ENCODE data around the gene ELOA. TPM values are rescaled to one million over a fixed set of nuclear protein-coding genes. Genes with fewer than 3 reads are reported as not detected.
"Not testable (repeated sequence)": the region's sequence is repeated elsewhere in the genome, so short reads cannot be mapped to it uniquely, and the experiment has no call there.

Gene ELOA
- total RNA-seq, 1 donor from 2014 or later, result 22.9 TPM

GRCh38 chr1:23732363-23733224 lies 10.7 kb upstream of the ELOA start:
- no peak for DNase-seq (ENCODE audit: low read depth, low spot score)

DNA sequence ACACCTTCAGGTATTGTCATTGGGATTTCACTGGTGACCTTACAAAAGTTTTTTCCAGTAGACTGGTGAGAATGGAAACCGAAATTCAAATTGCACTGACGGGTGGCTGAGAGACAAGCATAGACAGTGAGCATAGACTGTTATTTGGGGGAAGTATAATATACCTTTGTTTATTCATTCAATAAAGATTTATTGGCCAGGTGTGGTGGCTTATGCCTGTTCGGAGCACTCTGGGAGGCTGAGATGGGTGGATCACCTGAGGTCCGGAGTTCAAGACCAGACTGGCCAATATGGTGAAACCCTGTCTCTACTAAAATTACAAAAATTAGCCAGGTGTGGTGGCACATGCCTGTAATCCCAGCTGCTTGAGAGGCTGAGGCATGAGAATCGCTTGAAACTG lies 10.0 kb upstream of the ELOA start:
- DNase-seq (ENCODE audit: low read depth, low spot score), result not testable (repeated sequence)

- DNase-seq (ENCODE audit: low read depth, low spot score), result no peak
Observed at GRCh38 chr1:23736437-23737134, 6.7 kb upstream of the ELOA start.

GRCh38 chr1:23741609-23742008 lies 1.7 kb upstream of the ELOA start:
- no peak for DNase-seq (ENCODE audit: low read depth, low spot score)

GRCh38 chr1:23742670-23743286 lies 493 bp upstream of the ELOA start:
- DNase-seq (ENCODE audit: low read depth, low spot score), result no peak

- DNase-seq (ENCODE audit: low read depth, low spot score), result no peak
Observed at GRCh38 chr1:23745515-23745914, 2.2 kb downstream of the ELOA start.

GRCh38 chr1:23748016-23748415 lies 4.7 kb downstream of the ELOA start:
- DNase-seq (ENCODE audit: low read depth, low spot score), result no peak

DNA sequence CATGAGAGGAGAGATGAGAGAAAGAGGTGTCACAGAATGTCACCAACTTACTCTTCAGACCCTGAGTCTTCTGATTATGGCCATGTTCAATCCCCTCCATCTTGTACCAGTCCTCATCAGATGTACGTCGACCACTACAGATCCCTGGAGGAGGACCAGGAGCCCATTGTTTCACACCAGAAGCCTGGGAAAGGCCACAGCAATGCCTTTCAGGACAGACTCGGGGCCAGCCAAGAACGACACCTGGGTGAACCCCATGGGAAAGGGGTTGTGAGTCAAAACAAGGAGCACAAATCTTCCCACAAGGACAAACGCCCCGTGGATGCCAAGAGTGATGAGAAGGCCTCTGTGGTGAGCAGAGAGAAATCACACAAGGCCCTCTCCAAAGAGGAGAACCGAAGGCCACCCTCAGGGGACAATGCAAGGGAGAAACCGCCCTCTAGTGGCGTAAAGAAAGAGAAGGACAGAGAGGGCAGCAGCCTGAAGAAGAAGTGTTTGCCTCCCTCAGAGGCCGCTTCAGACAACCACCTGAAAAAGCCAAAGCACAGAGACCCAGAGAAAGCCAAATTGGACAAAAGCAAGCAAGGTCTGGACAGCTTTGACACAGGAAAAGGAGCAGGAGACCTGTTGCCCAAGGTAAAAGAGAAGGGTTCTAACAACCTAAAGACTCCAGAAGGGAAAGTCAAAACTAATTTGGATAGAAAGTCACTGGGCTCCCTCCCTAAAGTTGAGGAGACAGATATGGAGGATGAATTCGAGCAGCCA lies 8.0 kb downstream of the ELOA start:
- DNase-seq (ENCODE audit: low read depth, low spot score), result no peak

- no peak for DNase-seq (ENCODE audit: low read depth, low spot score)
Observed at GRCh38 chr1:23751815-23752200, 8.5 kb downstream of the ELOA start.

- DNase-seq (ENCODE audit: low read depth, low spot score), result no peak
Observed at GRCh38 chr1:23752909-23753308, 9.6 kb downstream of the ELOA start.

DNA sequence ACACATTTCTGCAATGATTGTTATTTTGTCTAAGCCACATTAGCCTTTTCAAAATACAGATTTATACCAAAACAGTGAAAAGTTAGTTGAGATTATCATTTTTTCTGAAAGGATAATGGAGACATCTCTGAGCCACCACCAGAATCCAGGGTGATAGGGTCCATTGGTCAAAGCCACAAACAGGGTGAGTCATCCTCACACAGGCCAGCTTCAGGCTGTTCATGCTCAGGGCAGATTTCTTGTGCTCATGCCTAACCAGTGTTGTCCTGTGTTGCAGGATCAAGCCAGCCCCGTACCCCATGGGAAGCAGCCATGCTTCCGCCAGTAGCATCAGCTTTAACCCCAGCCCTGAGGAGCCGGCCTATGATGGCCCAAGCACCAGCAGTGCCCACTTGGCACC lies 13.4 kb downstream of the ELOA start:
- no peak for DNase-seq (ENCODE audit: low read depth, low spot score)

GRCh38 chr1:23757812-23758211 lies 14.5 kb downstream of the ELOA start:
- DNase-seq (ENCODE audit: low read depth, low spot score), result no peak

DNA sequence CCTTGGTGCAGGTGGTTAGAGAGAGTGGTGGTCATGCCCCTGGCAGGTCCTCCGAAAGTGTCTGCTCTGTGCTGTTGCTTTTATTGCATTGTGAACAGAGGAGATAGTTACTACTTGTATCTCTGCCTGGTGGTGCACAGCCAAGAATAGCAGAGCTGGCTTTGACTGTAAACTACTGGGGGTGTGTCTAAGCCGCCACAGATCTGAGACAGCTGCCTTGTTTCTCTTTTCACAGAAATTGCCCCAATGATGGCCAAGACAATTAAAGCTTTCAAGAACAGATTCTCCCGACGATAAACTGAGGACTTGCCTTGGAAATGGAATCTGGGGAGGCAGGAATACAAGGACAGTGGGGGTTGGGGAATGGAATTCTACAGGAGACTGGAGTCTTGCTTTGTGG lies 16.0 kb downstream of the ELOA start:
- no peak for DNase-seq (ENCODE audit: low read depth, low spot score)

DNA sequence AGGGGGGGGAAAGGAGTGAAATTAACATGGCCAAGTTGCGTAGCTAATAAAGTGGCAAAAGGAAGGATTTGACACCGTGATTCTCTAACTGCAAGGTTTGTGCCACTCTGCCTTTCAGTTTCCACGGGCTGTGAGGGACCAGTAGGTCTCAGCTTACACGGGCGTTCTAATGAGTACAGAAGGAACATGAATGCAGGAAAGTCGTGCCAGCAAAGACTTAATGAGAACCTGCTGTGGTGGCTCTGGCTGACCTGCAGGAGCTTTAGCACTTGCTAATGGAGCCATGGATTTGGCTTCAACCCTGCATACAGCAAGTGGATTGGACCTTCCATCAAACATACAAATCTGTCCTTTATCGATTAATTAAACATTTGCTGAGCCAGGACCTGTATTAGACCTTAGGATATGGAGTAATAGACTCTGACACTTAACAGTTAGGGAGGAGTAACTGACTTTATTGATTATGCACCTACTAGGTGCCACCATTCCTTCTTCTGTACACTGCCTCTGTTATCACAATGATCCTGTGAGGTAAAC lies 19.8 kb downstream of the ELOA start:
- no peak for DNase-seq (ENCODE audit: low read depth, low spot score)

DNA sequence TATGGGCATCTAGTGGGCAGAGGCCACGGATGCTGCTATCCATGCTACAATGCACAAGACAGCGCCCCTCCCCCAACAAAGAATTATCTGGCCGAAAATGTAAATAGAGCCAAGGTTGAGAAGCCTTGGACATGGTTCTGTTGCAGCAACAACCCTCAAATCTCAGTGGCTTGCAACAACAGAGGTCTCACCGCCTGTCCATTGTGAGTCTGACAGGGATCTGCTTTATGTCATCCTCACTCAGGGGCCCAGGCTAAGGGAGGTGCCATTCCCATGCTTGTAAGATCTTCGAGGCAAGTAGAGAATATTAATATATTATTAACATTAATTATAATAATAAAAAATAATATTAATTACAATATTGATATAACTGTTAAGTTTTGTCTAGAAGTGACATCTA lies 25.5 kb downstream of the ELOA start:
- DNase-seq (ENCODE audit: low read depth, low spot score), result no peak

GRCh38 chr1:23772049-23772853 lies 29.0 kb downstream of the ELOA start:
- no peak for DNase-seq (ENCODE audit: low read depth, low spot score)

- DNase-seq (ENCODE audit: low read depth, low spot score), result no peak
Observed at GRCh38 chr1:23772854-23773242, 29.6 kb downstream of the ELOA start.

DNA sequence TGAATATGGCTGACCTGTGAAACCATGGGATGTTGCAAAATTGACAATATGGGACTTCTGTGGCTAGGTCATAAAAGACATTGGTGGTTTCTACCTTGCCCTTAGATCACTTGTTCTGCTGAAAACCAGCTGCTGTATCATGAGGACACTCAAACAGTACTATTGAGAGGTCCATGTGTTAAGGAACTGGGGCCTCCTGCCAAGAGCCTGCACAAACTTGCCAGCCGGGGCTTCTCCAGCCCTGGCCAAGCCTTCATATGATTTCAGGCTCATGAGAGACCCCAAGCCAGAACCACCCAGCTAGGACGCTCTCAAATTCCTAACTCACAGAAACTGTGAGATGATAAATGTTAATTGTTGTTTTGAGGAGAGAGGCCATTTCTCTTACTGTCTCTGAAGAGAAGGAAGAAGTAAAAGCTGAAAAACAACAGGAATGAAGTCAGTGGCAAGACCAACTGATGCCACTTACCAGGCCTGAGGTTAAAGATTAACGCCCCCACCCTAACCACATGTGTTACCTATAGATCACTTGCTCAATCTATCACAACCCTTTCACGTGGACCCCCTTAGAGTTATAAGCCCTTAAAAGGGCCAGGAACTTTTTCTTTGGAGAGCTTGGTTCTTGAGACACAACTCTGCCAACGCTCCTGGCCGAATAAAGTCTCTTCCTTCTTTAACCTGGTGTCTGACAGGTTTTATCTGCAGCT lies 31.1 kb downstream of the ELOA start:
- DNase-seq (ENCODE audit: low read depth, low spot score), result no peak

DNA sequence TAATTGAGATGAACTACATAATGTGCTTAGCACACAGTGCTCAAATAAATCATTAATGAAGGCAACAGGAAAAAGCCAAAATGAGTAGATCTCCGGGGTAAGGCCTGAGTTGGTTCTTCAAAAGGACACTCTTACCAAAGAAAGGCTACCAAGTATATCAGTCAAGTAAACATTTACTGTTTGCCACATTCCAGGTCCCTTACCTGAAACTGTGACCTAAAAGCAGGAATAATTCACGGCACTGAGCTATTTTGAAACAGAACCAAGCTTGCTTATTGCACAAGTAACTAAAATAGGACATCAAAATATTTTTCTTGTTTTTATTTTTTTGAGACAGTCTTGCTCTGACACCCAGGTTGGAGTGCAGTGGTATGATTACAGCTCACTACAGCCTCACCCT lies 32.9 kb downstream of the ELOA start:
- DNase-seq (ENCODE audit: low read depth, low spot score), result no peak
